ENCODE results near the gene ADGRG6.

- TF ChIP-seq CTCF (IDR thresholded peaks at IDR 0.05) (no peak), EZH2 (IDR thresholded peaks at IDR 0.05; ENCODE audit: borderline replicate concordance, insufficient read depth, low read depth, low read length, poor library complexity, severe bottlenecking) (no peak)
These were observed 51.9 kb downstream of the ADGRG6 start for GRCh38 chr6:142353690-142354089.

Measured in B cell (primary cell).